ENCODE data around the gene ELFN1. TPM values are rescaled to one million over a fixed set of nuclear protein-coding genes. Genes with fewer than 3 reads are reported as not detected.
A peak's percentile ranks its signal among the peaks of the same experiment; 100 is the strongest.

The ELFN1 gene
- total RNA-seq, 8 experiments from 2014 or later = 0.13 to 25.2 (median 8.1) TPM

DNA sequence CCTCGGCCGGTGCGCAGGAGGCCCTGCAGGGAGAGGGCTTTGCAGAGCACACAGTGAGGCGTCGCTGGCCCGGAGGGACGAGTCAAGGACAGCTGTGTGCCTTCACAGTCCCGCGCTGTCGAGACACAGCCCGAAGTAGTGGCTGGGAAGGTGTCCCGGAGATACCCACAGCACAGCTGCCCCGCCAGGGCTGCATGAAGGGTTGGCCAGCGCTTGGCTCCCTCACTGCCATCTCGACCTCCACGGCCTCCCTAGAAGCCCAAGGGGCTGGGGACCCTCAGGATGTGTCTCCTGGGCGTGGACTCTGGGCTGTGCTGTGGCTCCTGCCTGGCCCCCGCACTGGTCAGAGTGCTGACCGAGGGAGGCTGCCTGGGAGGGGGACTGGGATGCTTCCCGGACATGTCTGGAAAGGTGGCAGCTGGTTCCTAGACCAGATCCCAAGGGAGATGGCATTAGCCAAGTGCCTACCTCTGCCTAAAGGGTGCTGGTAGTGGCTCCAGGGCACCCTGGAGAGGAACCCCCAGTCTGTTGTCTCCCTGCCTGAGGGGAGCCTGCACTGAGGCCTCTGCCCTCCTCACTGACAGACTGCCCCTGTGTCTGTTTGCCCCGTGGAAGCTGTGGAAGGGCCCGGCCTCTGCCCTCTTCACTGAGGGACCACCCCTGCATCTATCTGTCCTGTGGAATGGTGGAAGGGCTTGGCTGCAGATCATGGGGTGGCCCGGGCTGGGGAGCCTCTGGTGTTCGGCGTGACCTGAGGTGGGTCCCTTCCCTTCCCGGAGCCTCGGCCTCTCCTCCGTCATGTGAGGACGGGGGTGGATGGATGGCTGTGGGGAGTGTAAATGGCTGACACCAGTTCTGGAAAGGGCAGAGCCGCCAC, 5.8 kb downstream of the ELFN1 start:
- Histone ChIP-seq H3K27ac (peak overlapping the region in 1 of 2 donors; percentile 43), H3K4me3 (no peak overlapping the region), H3K4me1 (replicated peaks in 1 of 2) (peaks cover 59 to 66% of the 10 kb centered on the region in 2 donors)
- in situ Hi-C loops (cut with MboI; ENCODE audit: low pct_unique_long_range_greater_than_20kb in 2 of 9, low sequenced_read_pairs in 9 of 9, unreplicated experiment in 9 of 9) = no loop called here
- ATAC-seq (replicated peaks in 6 of 8) = peak in 5 of 8 experiments; percentile 16 to 44 (median 36)
- WGBS, 10 experiments = 60 to 100% (median 86%) methylated on average over 1 to 6 of the region's 30 CpGs; no CpG with 5 or more reads in 3 of the 10 experiments

DNA sequence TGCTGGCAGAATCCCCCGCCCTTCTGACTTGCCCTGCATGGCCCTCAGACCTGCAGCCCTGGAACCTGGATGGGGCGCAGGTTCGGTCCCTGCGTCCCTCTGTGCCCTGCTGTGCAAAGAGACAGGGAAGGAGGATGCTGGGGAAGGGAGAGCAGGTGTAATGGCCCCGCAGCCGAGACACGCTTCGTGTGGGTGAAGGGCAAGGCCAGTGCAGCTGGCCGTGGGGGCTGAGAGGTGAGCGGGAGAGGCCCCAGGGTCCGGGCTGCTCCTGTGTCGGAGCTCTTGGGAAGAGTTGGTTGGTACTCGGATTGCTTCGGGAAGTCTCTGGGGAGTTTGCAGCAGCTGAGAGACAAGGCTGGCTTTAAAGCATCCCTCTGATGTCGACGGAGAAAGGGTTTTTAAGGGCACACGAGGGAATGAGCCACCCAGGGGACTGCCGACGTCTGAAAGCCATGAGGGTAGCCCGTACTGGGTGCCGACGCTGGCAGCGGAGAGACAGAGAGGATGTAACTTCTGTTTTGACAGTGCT, 6.5 kb downstream of the ELFN1 start:
- ATAC-seq (replicated peaks in 6 of 8) = peak in 3 of 8 experiments; percentile 4 to 11 (median 9)
- no peak overlapping the region for H3K4me3 ChIP-seq
- peaks cover 52 to 59% of the 10 kb centered on the region in 2 donors for H3K4me1 ChIP-seq (replicated peaks in 1 of 2)
- in situ Hi-C loops (cut with MboI; ENCODE audit: low pct_unique_long_range_greater_than_20kb in 2 of 9, low sequenced_read_pairs in 9 of 9, unreplicated experiment in 9 of 9) = no loop called here
- H3K27ac ChIP-seq = no peak overlapping the region
- WGBS, 10 experiments = 30 to 80% (median 65%) methylated on average over 2 to 15 of the region's 23 CpGs; no CpG with 5 or more reads in 3 of the 10 experiments

DNA sequence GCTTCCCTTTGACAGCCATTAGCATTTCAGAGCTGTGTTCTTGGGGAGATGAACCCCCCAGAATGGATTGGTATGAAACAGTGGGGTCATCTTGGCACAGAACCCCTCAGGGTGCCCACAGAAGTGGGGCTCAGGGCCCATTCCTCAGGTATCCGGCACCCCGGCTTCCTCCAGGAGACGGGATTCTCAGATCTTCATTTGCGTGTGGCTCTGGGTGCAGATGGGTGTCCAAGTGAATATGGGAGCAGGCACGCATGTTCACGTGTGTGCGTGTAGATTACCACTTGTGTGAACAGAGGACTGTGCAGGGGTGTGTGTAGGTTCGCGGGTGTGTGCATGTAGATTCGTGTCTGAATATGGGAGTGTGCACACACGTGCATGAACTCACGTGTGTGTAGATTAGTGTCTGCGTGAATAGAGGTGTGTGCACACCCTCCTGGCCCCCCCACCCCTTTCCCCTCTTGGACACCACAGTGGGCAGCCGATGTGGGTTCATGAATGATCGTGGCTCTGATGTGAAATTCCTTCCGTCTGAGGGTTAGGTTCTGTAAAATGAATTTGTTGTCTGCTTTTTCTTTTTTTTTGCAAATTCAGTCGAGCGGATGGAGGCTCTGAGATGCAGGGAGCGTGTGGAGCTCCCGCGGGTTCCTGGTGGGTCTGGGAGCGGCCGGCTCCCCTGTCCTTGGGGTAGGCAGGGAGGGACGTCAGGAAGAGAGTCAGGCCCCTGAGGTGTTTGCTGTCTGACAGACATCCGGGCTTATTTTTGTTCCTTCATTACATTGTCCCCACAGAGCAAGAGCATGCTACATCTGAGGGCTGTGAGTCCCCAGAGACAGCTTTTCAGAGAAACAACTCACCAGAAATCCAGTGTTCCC, 7.4 kb downstream of the ELFN1 start:
- in situ Hi-C loops (cut with MboI; ENCODE audit: low pct_unique_long_range_greater_than_20kb in 2 of 9, low sequenced_read_pairs in 9 of 9, unreplicated experiment in 9 of 9) = no loop called here
- ATAC-seq (replicated peaks in 6 of 8) = no peak
- WGBS, 10 experiments = 40 to 100% (median 66%) methylated on average over 2 to 5 of the region's 25 CpGs; no CpG with 5 or more reads in 5 of the 10 experiments
- H3K27ac ChIP-seq = peak overlapping the region in 1 of 2 donors; percentile 23
- no peak overlapping the region for H3K4me3 ChIP-seq
- H3K4me1 ChIP-seq (replicated peaks in 1 of 2) = peaks cover 44 to 51% of the 10 kb centered on the region in 2 donors

DNA sequence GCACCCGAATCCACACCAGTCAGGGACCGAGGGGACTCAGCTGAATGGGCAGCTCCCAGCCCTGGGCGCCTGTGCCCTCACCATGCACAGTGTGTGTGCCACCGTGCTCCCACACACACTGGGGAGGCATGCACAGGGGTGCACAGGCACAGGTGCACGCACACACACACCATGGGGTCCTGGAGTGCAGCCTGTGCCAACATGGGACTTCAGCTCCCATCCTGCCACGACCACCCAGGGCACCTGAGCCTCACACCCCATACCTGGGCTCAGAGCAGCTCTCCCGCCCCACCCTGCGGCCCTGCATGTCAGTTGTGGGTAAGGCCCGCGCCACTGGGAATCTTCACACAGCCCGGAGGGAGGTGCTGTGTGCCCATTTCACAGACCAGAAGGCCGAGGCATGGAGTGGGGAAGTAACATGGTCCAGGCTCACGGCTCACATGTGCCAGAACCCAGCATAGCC, 8.0 kb downstream of the ELFN1 start:
- Histone ChIP-seq H3K27ac (no peak overlapping the region), H3K4me1 (replicated peaks in 1 of 2) (peaks cover 39 to 44% of the 10 kb centered on the region in 2 donors), H3K4me3 (no peak overlapping the region)
- WGBS, 10 experiments = 82 to 100% (median 83%) methylated on average over 2 of the region's 13 CpGs; no CpG with 5 or more reads in 7 of the 10 experiments
- in situ Hi-C loops (cut with MboI; ENCODE audit: low pct_unique_long_range_greater_than_20kb in 2 of 9, low sequenced_read_pairs in 9 of 9, unreplicated experiment in 9 of 9) = no loop called here
- no peak for ATAC-seq (replicated peaks in 6 of 8)

DNA sequence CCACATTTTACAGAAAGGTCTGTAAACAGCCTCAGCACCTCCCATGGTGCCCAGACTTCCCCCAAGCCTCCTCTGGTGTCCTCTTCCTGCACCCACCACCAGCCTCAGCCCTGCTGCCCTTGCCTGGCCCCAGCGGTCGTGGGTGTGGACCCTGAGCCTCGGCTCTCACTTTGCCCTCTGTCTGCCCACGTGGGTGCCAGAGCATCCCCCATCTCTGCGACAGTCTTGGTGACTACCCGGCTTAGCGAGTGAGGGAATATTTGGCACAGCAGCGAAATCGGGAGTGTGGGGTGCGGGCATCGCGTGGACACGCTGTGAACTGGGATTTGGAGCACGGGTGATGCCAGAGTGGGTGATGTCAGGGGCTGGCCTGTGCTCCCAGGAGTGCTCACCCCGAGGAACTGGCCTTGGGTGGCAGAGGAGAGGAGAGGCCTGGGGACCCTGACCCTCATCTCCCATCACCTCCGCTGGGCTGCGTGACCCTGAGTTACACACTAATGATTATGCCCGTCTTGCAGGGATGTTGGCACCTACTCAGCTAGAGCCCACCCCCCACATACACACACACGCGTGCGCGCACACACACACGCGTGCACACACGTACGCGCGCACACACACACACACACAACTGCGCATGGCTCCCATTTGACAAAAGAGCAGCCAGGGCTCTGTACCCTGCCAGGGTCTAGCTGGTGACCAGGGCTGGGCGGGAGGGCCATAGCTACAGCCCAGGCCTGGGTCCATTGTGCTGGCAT, 8.7 kb downstream of the ELFN1 start:
- WGBS, 10 experiments = 80 to 94% (median 83%) methylated on average over 1 to 4 of the region's 30 CpGs; no CpG with 5 or more reads in 7 of the 10 experiments
- H3K4me1 ChIP-seq (replicated peaks in 1 of 2) = peaks cover 36 to 40% of the 10 kb centered on the region in 2 donors
- H3K4me3 ChIP-seq = no peak overlapping the region
- in situ Hi-C loops (cut with MboI; ENCODE audit: low pct_unique_long_range_greater_than_20kb in 2 of 9, low sequenced_read_pairs in 9 of 9, unreplicated experiment in 9 of 9) = no loop called here
- no peak for ATAC-seq (replicated peaks in 6 of 8)
- no peak overlapping the region for H3K27ac ChIP-seq

DNA sequence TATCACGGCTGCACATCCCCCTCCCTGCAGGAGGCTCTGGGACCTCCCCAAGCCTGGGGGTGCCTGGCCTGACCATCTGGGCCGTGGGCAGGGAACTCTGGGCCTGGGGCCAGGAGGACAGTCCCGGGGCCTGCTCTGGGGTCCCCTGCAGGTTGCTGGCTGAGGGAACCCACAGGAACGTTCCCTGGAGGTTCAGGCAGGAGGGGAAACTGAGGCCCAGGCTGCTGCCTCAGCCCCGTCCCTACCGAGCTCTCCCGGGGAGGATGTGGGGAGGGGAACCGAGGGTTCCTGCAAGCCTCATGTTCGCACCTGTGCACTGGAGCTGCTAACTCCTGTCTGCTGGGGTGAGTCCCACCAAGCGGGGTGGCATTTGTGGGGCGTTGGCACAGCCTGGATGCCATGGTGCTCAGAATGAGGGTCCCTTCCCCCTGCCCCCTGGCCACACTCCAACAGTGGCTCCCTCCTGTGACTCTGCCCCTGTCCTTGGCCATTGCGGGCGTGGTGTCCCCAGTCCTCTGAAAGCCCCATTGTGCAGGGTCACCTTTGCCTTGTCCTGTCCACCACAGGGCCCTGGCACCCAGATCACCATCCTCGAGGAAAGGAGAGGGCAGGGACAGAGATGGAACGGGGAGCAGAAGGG, 9.4 kb downstream of the ELFN1 start:
- in situ Hi-C loops (cut with MboI; ENCODE audit: low pct_unique_long_range_greater_than_20kb in 2 of 9, low sequenced_read_pairs in 9 of 9, unreplicated experiment in 9 of 9) = no loop called here
- no peak for ATAC-seq (replicated peaks in 6 of 8)
- H3K4me1 ChIP-seq (replicated peaks in 1 of 2) = peaks cover 33% of the 10 kb centered on the region in 2 donors
- 67 to 94% (median 84%) methylated on average over 1 to 6 of the region's 15 CpGs; no CpG with 5 or more reads in 6 of the 10 experiments for WGBS, 10 experiments
- H3K27ac ChIP-seq = no peak overlapping the region
- H3K4me3 ChIP-seq = no peak overlapping the region

DNA sequence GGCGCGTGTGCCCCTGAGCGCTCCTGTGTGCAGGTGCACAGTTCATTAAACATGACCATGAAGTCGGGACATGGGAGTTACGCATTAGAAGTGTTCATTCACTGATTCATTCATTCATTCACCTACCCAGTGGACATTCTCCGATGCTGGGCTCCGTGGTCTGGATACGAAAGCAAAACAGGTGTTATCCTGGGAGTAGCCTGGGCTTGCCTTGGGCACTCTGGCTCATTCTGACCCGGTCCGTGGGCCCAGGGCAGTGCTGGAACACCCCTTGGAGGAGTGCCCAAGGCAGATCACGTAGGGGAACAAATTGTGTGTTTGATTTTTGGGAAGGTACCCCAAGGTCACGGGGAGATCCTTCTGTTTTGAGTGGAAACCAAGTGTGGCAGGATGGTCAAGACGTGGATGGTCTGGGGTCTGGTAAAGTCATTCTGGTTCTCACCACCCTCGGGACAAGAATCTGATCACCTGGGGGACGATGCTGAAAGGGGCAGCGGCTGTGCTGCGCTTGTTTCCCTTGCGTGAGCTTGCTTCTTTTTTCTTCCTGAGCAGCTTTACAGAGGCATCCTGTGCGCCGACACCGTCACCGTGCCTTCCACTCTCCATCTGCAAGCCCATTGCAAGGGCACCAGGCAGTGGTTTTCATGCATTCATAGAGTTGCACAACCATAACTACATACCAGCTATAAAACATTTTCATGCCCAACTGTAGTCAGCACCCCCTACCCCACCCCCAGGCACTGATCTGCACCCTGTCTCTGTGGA, 10.1 kb downstream of the ELFN1 start:
- in situ Hi-C loops (cut with MboI; ENCODE audit: low pct_unique_long_range_greater_than_20kb in 2 of 9, low sequenced_read_pairs in 9 of 9, unreplicated experiment in 9 of 9) = no loop called here
- Histone ChIP-seq H3K27ac (no peak overlapping the region), H3K4me1 (replicated peaks in 1 of 2) (peaks cover 26% of the 10 kb centered on the region in 2 donors), H3K4me3 (no peak overlapping the region)
- ATAC-seq (replicated peaks in 6 of 8) = no peak
- 67 to 100% (median 92%) methylated on average over 4 to 14 of the region's 22 CpGs; no CpG with 5 or more reads in 3 of the 10 experiments for WGBS, 10 experiments

DNA sequence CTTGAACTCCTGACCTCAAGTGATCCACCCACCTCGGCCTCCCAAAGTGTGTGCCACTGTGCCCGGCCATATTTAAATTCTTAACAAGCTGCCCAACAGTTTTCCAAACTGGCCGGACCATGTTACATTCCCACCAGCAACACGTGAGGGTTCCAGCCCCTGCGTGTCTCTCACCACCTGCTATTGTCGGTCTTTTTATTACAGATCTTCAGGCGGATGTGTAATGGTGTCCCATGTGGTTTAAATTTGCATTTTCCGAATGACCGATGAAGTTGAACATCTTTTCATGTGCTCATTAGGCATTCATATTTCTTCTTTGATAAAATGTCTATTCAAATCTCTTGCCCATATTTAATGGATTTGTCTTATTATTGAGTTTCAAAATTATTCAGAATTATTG, 11.5 kb downstream of the ELFN1 start:
- Histone ChIP-seq H3K4me3 (no peak overlapping the region), H3K4me1 (replicated peaks in 1 of 2) (peaks cover 11 to 12% of the 10 kb centered on the region in 2 donors), H3K27ac (no peak overlapping the region)
- 25 to 100% (median 87%) methylated on average over 2 to 9 of the region's 9 CpGs for WGBS, 10 experiments
- in situ Hi-C loops (cut with MboI; ENCODE audit: low pct_unique_long_range_greater_than_20kb in 2 of 9, low sequenced_read_pairs in 9 of 9, unreplicated experiment in 9 of 9) = no loop called here
- ATAC-seq (replicated peaks in 6 of 8) = no peak

DNA sequence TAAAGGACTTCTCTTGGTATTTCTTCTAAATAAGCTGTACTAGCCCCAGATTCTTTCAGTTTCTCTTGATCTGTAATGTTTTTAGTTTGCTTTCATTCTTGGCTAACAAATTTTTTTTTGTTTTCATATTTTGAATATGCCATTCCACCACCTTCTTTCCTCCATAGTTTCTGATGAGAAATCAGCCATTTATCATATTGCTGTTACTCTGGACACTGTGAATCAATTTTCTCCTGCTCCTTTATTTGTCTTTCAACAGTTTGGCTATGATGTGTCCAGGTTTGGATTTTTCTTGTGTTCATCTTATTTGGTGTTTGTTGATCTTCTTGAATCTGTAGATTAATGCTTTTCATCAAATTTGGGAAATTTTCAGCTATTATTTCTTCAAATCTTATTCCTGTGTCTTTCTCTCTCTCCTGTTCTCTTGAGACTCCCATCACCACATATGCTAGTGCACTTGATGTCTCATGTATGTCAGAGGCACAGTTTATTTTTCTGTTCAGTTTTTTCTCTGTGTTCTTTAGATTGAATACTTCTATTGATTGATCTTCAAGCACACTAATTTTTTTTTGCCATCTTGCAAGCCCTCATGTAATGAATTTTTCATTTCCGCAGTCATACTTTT, 15.0 kb downstream of the ELFN1 start:
- in situ Hi-C loops (cut with MboI; ENCODE audit: low pct_unique_long_range_greater_than_20kb in 2 of 9, low sequenced_read_pairs in 9 of 9, unreplicated experiment in 9 of 9) = no loop called here
- Histone ChIP-seq H3K4me3 (no peak overlapping the region), H3K27ac (no peak overlapping the region), H3K4me1 (replicated peaks in 1 of 2) (peaks cover 12 to 18% of the 10 kb centered on the region in 2 donors)
- ATAC-seq (replicated peaks in 6 of 8) = no peak
- WGBS, 10 experiments = 67 to 100% (median 96%) methylated on average over 1 of the region's 1 CpG

DNA sequence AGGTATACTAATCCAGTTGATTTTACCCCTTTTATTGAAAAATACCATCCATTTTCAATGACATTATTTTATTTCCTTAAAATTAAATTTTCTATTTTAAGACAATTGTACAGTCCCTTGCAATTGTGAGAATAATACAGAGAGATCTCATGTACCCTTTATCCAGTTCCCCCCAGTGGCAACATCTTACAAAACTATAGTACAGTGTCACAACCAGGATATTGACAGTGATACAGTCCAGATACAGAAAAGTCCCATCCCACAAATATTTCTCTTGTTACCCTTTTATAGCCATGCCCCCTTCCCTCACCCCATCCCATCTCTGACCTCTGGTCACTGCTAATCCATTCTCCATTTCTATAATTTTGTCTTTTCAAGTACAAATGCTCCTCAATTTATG, 18.5 kb downstream of the ELFN1 start:
- in situ Hi-C loops (cut with MboI; ENCODE audit: low pct_unique_long_range_greater_than_20kb in 2 of 9, low sequenced_read_pairs in 9 of 9, unreplicated experiment in 9 of 9) = no loop called here
- Histone ChIP-seq H3K4me1 (replicated peaks in 1 of 2) (peaks cover 21 to 27% of the 10 kb centered on the region in 2 donors), H3K4me3 (no peak overlapping the region), H3K27ac (no peak overlapping the region)
- no peak for ATAC-seq (replicated peaks in 6 of 8)

DNA sequence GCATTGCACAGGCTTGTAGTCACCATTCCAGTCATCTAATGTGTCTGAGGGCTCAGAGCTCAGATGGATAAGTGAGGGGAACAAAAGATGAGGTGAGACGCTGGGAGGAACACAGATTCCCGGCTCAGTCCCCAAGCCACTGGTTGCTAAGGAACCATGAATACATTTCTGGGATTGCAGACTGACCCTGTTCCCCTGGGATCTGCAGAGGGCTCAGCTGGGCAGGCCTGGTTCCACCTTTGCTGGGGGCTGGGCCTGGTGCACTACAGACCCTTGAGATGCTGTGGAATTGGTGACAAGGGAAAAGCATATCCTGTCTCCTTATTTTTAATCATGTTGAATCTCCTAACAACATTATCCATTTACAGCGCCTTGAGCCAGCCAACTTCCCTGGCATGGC, 19.2 kb downstream of the ELFN1 start:
- in situ Hi-C loops (cut with MboI; ENCODE audit: low pct_unique_long_range_greater_than_20kb in 2 of 9, low sequenced_read_pairs in 9 of 9, unreplicated experiment in 9 of 9) = no loop called here
- 0 to 100% (median 20%) methylated on average over 1 to 2 of the region's 3 CpGs; no CpG with 5 or more reads in 5 of the 10 experiments for WGBS, 10 experiments
- ATAC-seq (replicated peaks in 6 of 8) = peak in 5 of 8 experiments; percentile 51 to 71 (median 69)
- Histone ChIP-seq H3K4me1 (replicated peaks in 1 of 2) (peaks cover 27 to 35% of the 10 kb centered on the region in 2 donors), H3K27ac (peak overlapping the region; percentile 57 to 68), H3K4me3 (no peak overlapping the region)

All from motor neuron (in vitro differentiated cells).